Right forelimb (tissue), 1 donor: ENCODE measurements around the gene APOC4.
"Not testable (repeated sequence)": the region's sequence is repeated elsewhere in the genome, so short reads cannot be mapped to it uniquely, and the experiment has no call there.

ENCODE experiments used
- DNase-seq: peaks from one replicate; pipeline ENCODE4 v3.0.0-alpha.2; 2018

The APOC4 gene

DNA sequence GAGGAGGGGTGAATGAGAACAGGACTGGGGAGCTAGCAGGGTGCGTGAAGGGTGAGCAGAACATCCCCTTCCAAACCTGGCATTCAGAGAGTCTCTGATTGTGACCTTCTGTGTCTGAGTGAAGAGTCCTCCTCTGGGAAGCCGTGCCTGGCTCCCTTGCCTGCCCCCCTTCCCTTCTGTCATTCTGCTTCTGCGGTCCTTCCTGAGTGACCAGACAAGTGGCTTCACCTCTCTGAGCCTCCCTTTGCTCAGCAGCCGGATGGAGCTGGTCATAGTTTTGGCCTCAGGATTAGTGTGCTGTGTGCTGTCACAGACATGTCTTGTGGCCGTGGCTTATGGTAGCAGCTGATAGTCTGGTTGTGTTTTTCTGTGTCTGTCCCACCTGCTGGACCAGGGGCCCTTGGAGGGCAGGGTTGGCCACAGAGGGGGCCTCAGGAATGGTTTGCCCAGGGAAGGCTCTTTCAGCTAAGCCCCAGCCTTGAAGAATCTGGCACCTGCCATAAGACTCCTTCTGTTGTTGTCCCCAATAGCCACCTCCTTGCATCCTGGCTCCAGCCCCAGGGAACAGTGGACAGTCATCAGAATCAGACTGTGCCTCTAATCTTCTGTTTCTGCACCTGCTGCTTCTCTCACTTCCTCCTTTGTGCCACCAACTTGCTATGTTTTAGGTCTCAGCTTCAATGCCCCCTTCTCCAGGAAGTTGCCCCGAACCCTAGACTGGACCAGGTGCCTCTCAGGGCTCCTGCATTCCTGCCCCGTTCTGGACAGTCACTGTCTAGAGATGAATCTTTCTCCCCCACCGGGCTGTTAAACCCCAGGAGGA is 19.1 kb downstream of the APOC4 start:
- DNase-seq = no peak

DNA sequence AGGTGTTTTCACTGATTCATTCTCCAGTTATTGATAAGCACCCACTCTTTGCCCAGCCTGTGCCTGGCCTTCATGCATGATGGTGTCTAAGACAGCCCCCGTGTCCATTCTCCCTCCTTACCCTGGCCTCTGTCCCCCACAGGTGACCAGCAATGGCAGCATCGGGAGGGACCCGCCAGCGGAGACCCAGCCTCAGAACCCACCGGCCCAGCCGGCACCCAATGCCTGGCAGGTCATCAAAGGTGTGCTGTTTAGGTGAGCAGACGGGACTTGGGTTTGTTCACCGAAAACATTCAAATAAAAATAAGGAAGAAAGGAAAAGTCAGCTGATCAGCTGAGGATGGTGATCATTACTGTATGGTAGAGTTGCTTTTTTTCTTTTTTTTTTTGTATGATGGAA is 19.8 kb downstream of the APOC4 start:
- DNase-seq = no peak

GRCh38 chr19:44968118-44968517 is 26.1 kb downstream of the APOC4 start:
- no peak for DNase-seq

DNA sequence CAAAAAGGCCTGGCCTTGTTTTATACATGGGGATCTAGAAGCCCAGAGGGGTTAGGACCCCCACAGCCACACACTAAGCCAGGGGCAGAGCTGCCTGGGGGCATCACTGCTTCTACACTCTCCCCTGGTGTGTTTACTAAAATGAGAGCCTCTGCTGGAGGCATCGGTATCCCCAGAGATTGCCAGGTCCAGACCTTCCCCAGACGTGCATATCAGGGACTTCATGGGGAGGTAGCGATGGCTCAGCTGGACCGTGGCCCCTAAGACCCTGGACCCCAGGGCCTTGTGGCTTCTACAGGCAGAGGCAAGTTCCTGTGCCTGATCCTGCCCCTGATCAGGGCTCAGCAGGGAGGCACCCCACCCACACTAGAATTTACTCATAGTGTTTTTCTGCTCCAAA is 26.6 kb downstream of the APOC4 start:
- no peak for DNase-seq

- no peak for DNase-seq
Observed at GRCh38 chr19:44969437-44969836, 27.4 kb downstream of the APOC4 start.

DNA sequence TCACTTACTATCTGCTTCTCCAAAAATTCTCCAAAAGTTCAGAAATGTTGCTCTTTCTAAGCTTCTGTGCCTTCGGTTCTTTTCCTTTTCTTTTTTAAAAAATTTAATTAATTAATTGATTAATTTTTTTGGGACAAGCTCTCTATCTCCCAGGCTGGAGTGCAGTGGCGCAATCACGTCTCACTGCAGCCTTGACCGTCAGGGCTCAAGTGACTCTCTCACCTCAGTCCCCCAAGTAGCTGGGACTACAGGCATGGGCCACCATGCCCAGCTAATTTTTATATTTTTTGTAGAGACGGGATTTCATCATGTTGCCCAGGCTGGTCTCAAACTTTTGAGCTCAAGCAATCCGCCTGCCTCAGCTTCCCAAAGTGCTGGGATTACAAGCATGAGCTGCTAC is 29.4 kb downstream of the APOC4 start:
- DNase-seq = not testable (repeated sequence)

DNA sequence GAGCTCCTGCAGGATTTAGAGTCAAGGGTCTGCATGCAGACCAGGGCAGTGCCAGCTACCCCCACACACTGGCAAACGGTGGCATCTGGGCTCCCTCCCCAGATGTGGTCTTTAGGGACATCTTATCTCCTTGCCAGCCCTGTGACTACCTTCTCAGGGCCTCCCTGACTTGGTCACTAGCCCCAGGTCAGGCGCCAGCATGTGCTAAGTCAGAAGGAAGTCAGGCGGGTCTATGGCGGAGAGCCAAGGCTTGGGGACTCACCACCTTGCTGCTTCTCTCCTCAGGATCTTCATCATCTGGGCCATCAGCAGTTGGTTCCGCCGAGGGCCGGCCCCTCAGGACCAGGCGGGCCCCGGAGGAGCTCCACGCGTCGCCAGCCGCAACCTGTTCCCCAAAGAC is 30.8 kb downstream of the APOC4 start:
- DNase-seq = no peak

DNA sequence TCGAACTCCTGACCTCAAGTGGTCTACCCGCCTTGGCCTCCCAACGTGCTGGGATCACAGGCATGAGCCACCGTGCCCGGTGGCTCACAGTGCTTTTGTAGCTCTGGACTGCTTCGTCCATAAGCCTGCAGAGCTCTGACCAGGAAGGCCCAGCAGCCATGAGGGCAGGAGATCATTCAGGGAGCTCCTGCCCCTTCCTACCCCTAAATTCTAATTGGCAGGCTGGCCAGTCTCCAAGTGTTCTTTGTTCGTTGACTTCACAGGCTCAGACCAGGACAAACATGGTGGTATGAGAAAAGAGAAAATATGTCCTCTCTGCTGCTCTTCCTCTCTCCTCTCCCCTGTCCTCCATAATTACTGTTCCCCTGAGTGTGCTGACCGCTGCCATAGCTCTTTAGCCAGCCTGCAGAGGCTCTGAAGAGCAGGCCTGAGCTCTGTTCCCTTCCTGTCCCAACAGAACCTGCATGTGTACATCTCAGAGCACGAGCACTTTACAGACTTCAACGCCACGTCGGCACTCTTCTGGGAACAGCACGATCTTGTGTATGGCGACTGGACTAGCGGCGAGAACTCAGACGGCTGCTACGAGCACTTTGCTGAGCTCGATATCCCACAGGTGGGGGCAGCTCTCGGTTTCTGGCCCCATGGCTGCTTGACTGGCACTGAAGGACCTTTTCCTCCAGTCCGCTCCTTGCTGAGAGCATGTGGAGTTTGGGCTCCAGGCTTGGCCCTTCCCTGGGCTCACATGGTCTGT is 32.1 kb downstream of the APOC4 start:
- DNase-seq = no peak

GRCh38 chr19:44974857-44975256 is 32.8 kb downstream of the APOC4 start:
- DNase-seq = no peak

DNA sequence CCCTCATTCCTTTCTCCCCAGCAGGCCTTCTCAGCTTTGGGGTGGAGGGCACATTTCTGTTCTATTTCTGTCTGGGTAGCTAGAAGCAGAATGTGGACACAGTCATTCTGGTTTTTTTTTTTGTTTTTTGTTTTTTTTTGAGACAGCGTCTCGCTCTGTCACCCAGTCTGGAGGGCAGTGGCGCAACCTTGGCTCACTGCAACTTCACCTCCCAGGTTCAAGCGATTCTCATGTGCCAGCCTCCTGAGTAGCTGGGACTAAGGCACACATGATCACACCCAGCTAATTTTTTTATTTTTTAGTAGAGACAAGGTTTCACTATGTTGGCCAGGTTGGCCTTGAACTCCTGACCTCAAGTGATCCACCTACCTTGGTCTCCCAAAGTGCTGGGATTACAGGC is 33.4 kb downstream of the APOC4 start:
- no peak for DNase-seq

DNA sequence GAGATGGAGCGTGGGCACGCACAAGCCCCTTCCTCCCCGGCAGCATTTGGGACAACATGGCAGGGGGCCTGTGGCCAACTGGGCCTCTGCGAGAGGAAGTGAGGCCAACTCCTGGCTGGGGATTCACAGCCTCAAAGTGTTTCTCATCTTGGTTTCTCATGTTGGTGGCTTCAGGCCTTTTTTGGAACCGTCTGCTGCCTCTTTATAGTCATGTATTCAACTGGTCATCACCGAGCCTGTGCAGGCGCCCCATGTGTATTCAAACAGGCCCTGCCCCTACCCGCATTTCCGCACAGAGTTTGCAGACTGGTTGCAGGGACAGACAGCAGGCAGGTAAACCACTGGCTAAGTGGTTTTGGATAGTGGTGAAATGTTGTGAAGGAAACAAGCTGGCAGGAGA is 42.0 kb downstream of the APOC4 start:
- DNase-seq = no peak

- DNase-seq = no peak
Observed at GRCh38 chr19:44985445-44985844, 43.4 kb downstream of the APOC4 start.

GRCh38 chr19:44986389-44986788 is 44.4 kb downstream of the APOC4 start:
- DNase-seq = no peak

DNA sequence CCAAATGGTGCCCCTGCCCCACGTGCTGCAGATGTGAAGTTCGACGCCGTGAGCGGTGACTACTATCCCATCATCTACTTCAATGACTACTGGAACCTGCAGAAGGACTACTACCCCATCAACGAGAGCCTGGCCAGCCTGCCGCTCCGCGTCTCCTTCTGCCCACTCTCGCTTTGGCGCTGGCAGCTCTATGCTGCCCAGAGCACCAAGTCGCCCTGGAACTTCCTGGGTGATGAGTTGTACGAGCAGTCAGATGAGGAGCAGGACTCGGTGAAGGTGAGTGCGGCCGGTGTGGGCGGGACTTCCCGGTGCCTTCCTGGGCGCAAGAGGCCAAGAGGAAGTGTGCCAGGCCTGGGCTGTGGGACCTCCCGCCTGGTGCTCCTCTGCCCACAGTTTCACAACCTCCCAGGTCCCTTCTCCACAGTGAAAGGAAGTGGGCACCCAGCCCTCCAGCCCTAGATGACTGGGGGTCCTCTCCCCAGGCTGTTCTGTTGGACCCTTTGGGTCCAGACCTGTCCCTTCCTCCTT is 45.2 kb downstream of the APOC4 start:
- DNase-seq = no peak

- DNase-seq = no peak
Observed at GRCh38 chr19:44988273-44988672, 46.2 kb downstream of the APOC4 start.

- peak; percentile 63 for DNase-seq
Observed at GRCh38 chr19:44988896-44989556, 47.0 kb downstream of the APOC4 start.

DNA sequence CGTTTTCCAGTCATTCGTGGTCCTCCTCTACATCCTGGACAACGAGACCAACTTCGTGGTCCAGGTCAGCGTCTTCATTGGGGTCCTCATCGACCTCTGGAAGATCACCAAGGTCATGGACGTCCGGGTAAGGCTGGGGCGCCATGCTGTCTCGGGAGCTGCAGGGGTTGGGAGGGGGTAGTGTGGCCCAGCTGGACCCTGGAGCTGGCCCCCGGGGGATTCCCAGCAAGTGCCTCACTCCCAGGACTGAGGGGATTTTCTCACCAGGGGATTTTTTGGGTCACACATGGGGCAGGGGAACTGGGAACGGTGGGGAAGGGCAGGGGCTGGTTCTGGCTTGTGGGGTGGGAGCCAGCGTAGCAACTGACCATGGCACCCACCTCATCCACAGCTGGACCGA is 48.4 kb downstream of the APOC4 start:
- DNase-seq = no peak

DNA sequence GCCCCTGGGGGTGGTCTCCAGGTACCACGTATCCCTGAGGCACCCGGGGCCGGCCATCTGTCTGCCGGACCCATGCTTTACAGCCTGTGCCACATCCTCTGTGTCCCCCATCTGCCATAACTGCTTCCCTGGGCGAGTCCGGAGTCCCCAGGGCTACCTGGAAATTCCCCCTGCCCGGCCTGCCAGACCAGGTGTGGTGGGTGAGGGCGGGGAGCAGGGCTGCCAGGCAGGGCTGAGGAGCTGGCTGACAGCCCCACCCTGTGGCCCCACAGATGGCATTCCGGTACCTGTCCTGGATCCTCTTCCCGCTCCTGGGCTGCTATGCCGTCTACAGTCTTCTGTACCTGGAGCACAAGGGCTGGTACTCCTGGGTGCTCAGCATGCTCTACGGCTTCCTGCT is 48.9 kb downstream of the APOC4 start:
- no peak for DNase-seq

DNA sequence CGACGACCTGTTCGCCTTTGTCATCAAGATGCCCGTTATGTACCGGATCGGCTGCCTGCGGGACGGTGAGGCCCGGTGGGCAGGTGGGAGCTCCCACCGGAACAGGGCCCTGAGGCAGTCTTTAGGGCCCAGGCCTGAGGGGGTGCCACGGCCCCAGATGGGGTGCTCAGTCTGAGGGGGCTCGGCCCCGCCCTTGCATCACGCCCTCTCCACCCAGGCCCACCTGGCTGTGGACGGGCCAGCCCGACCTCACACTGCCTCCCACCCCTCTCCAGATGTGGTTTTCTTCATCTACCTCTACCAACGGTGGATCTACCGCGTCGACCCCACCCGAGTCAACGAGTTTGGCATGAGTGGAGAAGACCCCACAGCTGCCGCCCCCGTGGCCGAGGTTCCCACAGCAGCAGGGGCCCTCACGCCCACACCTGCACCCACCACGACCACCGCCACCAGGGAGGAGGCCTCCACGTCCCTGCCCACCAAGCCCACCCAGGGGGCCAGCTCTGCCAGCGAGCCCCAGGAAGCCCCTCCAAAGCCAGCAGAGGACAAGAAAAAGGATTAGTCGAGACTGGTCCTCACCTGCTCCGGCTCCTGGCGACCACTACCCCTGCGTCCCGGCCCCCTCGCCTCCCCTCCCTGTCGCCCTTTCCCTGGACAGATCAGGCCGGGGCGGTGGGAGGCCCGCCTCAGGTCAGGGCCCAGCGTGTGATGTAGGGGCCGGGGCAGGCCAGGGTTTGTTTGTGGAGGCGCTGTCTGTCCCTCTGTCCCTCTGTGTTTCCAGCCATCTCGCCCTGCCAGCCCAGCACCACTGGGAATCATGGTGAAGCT is 50.5 kb downstream of the APOC4 start:
- no peak for DNase-seq

DNA sequence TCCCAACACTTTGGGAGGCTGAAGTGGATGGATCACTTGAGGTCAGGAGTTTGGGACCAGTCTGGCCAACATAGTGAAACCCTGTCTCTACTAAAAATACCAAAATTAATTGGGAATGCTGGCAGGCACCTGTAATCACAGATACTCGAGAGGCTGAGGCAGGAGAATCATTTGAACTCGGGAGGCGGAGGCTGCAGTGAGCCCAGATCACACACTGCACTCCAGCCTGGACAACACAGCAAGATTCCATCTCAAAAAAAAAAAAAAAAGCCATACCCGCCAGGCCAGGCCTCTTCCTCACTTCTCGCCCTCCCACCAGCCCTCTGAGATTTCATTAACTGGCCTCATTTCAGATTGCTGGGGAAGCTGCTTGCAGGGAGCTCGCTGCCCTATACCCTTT is 51.5 kb downstream of the APOC4 start:
- DNase-seq = no peak

DNA sequence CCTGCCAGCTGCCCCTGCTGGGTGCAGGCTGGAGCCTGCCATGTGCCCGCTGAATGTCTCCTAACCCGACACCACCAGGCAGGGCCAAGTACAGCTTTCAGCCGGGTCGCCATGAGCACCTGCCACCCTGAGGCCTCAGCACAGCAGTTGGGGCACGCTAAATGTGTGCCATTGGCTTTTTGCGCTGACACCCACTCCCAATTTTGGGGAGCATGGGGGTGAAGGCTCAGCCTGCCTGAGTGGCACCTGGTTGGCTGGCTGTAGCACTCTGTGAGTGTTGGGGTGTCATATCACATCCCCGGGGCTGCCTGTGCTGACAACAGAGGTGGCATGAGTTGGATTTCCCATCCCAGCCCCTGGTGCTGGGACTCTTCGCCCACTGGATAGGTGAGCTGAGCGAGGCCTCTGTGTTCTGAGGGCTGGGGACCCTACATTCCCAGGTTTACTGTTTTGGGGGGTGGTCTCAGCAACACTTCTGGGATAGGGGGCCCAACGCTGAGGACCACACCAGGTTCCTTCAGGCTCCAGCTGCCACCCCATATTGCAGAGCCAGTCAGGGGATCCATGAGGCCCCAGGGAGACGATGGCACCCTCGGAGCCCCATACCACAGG is 52.0 kb downstream of the APOC4 start:
- no peak for DNase-seq
